ENCODE data around the gene GSTK1.
"Not testable (repeated sequence)": the region's sequence is repeated elsewhere in the genome, so short reads cannot be mapped to it uniquely, and the experiment has no call there.

Gene GSTK1

DNA sequence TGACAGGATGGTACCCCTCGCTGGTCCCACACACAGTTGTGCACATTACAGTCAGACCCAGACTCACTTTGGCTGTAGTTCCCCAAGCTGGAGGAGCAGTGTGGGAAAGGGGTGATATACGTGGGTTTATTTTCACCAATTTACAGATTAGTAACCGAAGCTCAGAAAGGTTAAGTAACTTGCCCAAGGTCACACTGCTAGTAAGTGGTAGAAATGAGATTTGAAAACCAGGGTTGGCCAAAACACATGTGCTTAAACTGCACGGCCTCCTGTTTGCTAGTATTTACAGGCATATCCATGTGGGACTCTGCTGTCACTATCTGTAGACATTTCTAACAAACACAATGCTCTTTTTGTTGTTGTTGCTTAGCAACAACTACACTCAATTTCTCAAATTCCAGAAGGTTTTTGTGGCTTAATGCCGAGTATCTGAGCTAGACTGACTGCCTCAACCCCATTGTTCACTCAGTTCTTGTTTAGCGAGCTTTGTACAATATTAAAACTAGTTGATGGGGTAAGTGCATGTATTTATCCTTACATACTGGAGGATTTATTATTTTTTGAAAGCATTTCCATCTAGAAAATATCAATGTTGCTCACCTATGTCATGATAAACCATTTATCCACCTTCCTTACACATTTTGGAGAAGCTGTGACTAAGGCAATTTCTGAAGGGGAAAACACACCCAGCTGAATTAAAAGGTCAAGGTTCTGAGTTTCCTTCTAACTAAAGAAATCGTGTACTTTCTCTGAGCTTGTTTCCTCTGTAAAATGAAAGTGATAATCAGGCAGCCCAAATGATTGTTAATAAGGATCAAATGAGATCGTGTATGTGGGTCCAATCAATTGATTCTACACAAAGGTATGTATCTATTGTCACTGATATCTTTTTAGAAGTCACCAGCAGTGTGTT is 16.2 kb downstream of the GSTK1 start:
- DNase-seq: no peak

DNA sequence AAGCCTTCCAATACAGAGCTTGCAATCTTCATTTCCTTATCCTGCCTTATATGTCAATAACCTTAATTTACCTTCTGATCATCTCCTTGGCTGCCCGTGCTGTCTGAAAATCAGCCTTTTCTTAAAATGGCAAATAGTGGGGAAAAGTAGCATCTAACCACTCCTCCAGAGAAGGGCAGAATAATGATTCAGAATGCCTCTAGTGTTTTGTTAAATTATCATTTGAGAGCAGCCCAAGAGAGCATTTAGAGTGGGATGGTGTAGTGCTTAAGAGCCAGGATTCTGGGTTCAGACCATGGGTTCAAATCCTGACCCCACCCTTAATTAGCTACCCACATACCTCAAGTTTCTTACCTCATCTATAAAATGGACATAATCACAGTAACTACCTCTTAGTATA is 16.9 kb downstream of the GSTK1 start:
- no peak for DNase-seq

DNA sequence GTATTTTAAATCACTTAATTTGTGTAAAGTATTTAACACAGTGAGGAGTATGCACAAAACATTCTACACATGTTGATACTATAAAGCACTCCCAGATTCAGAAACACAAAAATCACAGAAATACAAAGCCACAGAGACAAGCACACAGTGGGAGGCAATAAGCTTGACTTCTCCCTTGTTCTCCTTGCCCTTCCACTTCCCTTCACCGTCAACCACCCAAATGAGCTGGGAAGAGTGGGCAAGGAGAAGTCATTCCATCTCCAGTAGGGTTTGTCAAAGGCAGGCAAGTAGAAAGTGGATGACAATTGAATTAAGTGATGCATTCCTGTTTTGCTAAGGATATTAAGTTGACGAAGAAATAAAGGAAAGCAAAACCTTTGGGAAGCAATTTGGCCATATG is 17.3 kb downstream of the GSTK1 start:
- DNase-seq: no peak

DNA sequence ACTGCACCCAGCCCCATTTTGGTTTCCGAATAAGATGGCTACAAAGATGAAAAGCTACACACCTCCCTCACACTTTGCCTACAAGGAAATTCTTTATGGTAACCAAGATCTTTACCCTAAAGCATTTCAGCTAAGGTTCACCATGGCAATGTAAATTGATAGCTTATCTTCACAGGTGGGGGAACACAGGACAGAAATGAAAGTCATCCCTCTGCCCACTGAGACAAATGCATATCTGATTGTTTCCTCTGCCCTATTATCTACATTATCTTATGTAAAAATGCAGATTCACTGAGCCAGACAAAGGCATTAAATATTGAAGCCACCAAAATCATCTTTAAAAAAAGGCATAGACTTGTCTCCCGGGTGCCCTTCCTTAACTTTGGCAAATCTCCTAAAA is 18.3 kb downstream of the GSTK1 start:
- DNase-seq: no peak

DNA sequence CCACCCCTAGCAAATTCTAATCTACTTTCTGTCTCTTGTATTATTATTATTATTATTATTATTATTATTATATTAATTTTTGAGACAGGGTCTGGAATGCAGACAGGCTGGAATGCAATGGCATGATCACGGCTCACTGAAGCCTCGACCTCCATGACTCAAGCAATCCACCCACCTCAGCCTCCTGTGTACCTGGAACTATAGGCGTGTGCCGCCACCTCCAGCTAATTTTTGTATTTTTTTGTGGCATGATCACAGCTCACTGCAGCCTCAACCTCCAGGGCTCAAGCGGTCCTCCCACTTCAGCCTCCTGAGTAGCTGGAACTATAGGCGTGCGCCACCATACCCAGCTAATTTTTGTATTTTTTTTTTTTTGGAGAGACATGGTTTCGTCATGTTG is 18.9 kb downstream of the GSTK1 start:
- DNase-seq: no peak

DNA sequence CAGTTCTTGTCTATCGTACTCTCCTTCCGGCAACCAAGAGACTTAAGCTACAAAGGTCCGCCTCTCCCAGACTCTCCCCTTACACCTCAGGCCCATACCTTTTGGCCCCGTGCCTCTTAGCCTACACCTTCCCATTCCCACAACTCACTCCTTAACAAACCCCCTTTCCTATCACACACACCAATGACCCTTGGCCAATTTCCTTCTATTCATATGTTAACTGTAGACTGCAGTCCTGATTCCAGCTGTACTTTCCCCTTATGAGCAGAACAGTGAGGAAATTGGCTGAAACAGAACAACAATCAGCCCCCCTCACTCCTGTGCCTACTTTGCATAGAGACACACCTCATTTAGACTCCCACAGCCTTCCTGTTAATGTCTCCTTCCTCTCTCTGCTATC is 20.1 kb downstream of the GSTK1 start:
- DNase-seq: no peak

DNA sequence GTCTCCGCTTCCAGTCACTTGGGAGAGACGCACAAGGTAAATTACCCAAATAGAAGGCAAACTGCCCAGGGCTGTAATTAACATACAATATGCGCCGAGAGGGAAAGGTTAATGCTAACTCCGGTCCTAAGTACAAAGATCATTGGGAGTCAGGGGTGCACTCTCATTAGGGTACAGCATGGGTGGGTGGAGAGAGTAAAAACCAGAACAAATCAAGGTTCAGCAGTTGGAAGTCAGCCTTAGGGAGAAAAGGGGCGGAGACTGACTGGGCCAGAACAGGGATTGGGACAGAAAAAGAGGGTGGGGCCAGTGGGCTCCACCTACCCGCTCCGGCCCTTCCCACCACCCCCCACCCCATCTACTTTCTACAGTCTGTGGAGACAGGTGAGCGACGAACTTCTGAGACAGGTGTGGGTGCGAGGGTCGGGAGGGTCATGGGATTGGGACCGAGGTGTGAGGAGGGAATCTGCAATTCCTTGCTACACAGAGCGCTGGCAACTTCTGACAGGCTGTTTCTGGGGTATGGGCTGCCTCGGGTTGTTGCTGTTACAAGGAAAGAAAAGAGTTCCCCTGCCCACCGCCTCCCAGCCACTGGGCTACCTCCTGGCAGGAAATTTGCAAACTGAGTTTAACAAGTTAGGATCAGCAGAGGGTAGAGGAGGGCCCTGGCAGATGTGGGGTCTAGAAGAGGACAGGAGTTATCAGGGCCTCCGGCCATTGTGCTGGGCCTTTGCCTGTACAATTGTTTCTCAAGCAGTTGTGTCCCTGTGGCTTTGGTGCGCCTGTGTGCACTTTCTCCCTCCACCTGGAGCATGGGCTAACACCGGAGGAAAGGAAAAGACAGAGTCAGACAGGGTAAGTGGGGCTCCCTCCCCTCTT is 21.6 kb downstream of the GSTK1 start, which contains the start of gene TMEM139:
Gene TMEM139 (plus strand): TSS at position 368 of the 879 bp plus-strand sequence. CDS start 1,000 bp downstream, outside the sequence.
- DNase-seq: no peak

DNA sequence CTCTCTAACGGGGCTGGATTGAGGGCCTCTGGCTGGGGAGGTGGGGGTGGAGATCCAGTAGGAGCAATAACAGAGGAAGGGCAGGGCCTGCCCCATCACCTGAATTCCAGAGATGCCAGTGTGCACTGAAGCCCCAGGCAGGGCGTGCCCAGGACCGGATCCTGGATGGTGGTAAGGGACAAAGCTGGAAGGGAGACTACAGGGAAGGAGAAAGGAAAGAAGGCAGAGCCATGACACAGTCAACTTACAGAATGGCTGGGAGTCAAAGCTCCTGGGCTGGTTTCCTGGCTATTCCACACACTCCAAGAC is 22.2 kb downstream of the GSTK1 start:
- no peak for DNase-seq

DNA sequence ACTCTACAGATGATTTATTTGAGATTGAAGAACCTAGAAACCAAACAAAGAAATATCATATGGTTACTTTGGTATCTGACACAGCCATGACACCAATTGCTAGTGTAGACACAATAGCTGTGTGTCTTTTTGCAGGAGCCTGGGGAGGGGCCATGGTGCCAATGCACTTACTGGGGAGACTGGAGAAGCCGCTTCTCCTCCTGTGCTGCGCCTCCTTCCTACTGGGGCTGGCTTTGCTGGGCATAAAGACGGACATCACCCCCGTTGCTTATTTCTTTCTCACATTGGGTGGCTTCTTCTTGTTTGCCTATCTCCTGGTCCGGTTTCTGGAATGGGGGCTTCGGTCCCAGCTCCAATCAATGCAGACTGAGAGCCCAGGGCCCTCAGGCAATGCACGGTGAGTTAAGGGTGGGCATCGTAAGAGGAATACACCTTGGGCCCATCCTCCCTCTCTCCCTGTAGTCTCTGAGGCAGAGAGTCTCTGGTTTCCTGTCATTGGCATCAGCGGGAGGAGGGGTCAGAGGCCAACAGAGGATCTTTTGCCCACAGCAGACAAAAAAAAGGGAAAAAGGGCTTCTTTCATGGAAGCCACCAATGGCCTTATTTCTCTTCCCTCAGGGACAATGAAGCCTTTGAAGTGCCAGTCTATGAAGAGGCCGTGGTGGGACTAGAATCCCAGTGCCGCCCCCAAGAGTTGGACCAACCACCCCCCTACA is 22.7 kb downstream of the GSTK1 start:
- DNase-seq: no peak

DNA sequence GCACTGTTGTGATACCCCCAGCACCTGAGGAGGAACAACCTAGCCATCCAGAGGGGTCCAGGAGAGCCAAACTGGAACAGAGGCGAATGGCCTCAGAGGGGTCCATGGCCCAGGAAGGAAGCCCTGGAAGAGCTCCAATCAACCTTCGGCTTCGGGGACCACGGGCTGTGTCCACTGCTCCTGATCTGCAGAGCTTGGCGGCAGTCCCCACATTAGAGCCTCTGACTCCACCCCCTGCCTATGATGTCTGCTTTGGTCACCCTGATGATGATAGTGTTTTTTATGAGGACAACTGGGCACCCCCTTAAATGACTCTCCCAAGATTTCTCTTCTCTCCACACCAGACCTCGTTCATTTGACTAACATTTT is 23.3 kb downstream of the GSTK1 start:
- no peak for DNase-seq

DNA sequence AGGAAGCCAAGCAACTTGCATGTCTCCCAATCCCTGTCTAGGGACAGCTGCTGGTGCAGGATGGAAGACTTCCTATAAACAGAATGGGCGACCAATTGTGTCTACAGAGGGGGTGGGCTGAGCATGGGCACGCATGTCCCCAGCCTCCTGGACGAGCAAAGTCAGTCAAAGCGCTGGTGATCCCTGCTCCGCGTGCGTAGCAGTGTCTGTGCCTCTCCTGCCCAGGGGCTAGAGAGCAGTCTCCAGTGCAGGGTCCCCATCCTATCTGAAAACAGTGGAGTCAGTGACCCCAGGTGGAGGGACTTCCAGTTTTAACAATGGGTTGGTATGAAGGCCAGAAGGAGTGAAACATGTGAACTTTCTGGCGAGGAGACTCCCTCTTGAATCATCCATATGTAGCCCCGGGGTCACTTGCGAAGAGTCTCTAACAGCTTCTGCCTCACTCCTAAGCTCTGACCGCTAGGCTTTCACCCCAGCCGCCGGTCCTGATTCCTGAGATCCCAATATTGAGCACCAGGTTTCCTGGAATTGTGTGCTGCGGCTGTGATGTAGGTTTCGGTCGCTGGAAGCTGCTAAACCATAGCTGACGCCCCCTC is 24.2 kb downstream of the GSTK1 start:
- no peak for DNase-seq

DNA sequence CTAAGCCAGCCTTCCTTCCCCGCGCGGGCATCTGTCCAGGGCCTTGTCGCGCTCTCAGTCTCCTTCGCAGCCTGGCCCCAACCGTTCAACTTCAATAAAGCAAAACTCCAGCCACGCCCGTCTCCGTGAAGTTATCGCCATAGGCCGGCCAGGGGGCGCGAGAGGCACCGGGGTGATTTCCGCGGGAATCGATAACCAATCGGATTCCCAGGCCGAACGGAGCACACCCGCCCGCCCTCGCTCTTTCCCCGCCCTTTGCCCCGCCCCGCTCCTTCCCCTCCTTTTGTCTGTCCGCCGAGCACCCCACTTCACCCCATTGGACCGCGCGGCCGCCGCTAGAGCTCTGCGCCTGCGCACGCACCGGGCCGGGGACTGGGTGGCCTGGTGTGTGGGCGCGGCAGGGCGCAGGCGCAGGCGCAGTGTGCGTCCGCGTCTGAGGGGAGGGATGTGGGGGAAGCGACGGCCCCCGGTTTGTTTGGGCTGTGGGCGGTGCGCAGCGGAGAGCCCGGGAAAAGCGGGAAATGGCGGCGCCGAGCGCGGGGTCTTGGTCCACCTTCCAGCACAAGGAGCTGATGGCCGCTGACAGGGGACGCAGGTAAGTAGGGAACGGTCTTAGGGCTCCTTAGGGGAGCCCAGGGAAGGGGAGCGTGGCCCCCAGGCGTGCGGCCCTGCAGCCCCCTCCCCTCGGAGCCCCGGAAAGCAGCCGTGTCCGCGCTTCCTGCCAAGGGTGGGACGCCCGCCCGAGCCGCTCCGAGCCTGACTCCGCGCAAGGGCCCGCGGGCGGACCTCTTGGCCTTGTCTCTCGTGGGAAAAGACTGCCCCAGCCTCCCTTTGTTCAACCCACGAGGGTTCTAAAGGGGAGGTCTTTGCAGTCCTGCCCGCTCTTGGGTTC is 24.9 kb downstream of the GSTK1 start, which contains the start of gene CASP2:
Gene CASP2 (plus strand): TSS at position 417 of the 892 bp plus-strand sequence. CDS start 105 bp downstream, at position 522.
- peak; percentile 99 for DNase-seq

DNA sequence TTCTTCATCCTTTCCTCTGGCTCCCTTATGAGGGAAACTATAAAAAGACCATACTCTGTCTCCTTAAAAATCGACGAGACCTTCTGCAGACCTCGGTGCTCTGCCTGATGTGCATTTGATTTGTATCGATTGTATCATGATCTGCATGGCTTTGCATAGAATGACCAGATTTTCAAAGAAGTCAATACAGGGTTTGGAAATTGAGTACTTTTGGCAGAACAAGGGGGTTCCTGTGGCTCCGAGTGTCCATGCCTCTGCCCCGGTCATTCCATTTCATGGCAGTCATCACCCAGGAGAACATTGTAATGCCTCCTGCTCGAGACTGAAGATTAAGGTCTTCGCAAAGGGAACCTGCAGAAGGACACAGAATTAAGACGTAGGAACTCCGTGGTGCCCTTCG is 25.6 kb downstream of the GSTK1 start:
- DNase-seq: no peak

DNA sequence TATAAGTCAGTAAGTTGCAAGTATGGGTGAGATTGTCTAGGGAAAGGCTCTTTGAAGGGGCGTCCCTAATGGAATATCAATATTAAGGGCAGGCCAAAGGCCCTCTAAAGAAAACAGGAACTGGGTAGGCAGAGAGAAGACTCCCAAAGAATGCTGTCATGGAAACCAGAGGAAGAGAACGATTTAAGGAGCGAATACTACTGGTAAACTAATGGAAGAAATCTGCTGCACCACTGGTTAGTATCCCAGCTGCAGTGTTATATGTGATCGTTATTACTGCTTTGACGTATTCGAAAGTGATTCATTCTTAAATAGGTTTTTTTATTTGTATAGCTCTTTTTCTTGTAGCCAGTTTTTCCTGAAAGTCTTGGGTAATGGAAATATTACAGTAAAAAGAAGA is 26.2 kb downstream of the GSTK1 start:
- DNase-seq: no peak

DNA sequence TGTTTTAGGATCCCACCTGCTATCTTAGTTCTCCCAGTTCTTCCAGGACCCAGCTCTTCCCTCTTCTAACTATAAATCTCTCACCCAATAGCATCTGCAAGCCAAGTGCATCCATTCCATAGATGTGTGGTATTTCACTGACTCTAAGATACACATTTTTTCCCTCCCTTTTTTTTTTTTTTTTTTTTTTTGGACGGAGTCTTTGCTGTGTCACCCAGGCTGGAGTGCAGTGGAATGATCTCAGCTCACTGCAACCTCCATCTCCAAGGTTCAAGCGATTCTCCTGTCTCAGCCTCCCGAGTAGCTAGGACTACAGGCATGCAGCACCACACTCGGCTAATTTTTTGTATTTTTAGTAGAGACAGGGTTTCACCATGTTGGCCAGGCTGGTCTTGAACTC is 26.6 kb downstream of the GSTK1 start:
- DNase-seq: not testable (repeated sequence)

DNA sequence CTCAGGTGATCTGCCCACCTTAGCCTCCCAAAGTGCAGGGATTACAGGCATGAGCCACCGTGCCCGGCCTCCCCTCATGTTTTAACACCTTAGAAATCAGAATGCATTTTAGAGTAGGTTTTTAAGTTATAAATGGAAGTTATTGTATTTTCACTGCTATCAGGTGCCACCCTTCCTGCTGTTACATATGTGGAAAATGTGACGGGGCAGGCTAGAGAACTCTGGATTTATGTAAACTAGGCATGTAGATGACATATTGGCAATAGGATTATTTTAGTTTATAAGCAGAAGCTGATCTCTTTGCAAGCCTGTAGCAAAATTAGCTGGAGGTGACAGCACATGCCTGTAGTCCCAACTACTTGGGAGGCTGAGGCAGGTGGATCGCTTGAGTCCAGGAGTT is 27.1 kb downstream of the GSTK1 start:
- DNase-seq: no peak

DNA sequence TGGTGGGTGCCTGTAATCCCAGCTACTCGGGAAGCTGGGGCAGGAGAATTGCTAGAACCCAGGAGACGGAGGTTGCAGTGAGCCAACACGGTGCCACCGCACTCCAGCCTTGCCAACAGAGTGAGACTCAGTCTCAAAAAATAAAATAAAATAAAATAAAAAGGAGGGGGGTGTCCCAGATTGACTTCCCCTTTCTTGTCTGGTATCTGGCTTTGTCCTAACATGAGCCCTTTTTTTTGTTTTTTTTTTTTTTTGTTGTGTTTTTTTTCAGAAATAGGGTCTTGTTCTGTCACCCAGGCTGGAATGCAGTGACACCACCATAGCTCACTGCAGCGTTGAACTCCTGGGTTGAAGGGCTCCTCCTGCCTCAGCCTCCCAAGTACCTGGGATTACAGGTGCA is 29.6 kb downstream of the GSTK1 start:
- DNase-seq: no peak

DNA sequence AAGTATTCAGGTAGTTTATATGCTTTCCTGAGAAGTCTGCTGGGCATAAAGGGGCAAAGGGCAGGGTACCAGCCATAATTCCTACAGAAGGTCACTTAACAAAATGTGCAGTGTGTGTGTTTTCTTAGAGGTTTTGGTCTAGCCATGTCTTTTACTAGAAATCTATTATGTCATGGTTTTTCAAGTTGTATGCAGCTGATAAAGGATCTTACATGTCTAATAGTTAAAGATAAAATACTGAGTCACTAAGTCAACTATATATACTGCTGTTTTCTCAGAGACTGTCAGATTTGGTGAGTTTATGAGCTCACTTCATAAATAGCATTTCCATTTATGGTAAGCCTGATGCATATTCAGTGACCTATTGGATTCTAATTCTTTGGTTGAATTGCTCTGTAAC is 32.6 kb downstream of the GSTK1 start:
- no peak for DNase-seq

DNA sequence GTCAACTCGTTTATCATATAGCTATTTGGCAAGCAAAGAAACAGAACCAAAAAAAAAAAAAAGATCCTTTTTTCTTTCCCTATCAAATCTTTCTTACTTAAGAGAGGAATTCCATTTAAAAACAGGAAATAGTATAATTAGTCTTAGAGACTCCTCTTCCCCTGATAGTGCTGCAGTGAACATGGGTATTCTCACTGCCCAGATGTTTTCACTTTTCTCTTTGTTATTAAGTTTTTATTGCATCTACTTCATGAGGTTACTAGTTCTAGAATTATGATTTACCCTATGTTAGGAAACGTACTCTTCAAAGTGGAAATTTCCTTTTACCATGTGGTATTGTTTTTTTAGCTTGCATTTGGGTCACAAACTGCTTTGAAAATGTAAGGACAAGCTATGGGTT is 33.4 kb downstream of the GSTK1 start:
- DNase-seq: no peak

DNA sequence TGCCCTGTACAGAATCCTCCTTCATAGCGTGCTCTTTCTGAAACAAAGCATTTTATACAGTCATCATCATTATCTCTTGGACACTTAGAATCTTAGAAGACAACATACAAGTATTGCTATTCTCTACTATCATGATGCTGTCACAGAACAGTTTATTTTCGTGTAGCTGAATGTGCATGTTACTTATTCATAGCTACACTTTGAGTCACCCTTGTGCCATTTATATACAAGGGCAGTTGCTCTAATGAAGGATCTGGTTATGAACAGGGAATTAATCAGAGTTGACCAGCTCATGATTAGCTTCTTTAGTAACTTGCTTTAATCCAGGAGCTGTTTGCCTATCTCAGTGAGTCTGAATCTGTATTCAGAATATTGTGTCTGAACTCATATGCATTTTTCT is 36.1 kb downstream of the GSTK1 start:
- no peak for DNase-seq

DNA sequence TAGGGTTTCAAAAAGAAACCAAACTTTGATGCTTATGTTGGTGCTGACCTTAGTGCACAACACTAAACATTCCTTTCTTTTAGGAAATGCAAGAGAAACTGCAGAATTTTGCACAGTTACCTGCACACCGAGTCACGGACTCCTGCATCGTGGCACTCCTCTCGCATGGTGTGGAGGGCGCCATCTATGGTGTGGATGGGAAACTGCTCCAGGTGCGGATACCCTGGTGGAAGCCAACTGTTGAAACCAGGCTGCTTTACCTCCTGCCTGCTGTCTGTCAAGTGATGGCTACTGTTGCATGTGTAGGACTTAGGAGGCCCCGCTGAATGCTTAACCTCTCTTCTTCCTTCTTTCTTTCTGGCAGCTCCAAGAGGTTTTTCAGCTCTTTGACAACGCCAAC is 36.6 kb downstream of the GSTK1 start:
- DNase-seq: peak; percentile 69

Data from activated CD8-positive, alpha-beta memory T cell treated with anti-CD3 and anti-CD28 coated beads for 24 hours (primary cell).